Breast epithelium (tissue), 4 donors: ENCODE measurements around the gene LURAP1L. TPM values are rescaled to one million over a fixed set of nuclear protein-coding genes. Genes with fewer than 3 reads are reported as not detected.

Experiments
- DNase-seq, 2 donors: peaks; one replicate each; pipeline ENCODE4 v3.0.0-alpha.2; 2019; ENCODE audit warnings: low spot score in 2 of 2
- H3K27ac ChIP-seq, 2 donors: fragments of 200-600 bp; sonication (generic) in 1 of 2; one replicate each; pipeline ENCODE4 v1.5.1; 2016 to 2019; ENCODE audit warnings: mild to moderate bottlenecking in 1 of 2
- H3K27me3 ChIP-seq, 2 donors: fragments of 200-600 bp; sonication (generic) in 1 of 2; one replicate each; pipeline versions ENCODE4 v1.5.1 to v1.6.0; 2017 to 2019; ENCODE audit warnings: control low read depth in 1 of 2, mild to moderate bottlenecking in 1 of 2
- H3K36me3 ChIP-seq: fragments of 200-600 bp; one replicate; pipeline ENCODE4 v1.5.1; 2019
- H3K4me1 ChIP-seq, 2 donors: fragments of 200-600 bp; sonication (generic); one replicate each; pipeline ENCODE4 v1.5.1; 2016 to 2019; ENCODE audit warnings: control low read depth in 1 of 2
- H3K4me3 ChIP-seq, 3 donors: fragments of 200-600 bp; sonication (generic); 1 replicate in 2 of 3; 2 replicates in 1 of 3; pipeline ENCODE4 v1.5.1; 2016 to 2019; ENCODE audit warnings: mild to moderate bottlenecking in 3 of 3, moderate library complexity in 2 of 3
- H3K9me3 ChIP-seq, 2 donors: fragments of 200-600 bp; sonication (generic) in 1 of 2; one replicate each; pipeline ENCODE4 v1.5.1; 2016 to 2019; ENCODE audit warnings: control low read depth in 1 of 2
- POLR2A ChIP-seq: fragments of 450-650 bp; IDR thresholded peaks from one replicate; pipeline ENCODE4 v1.6.1; 2016; ENCODE audit warnings: antibody characterized with exemption, mild to moderate bottlenecking, moderate library complexity
- POLR2AphosphoS5 ChIP-seq, 3 donors: sonication (generic); formaldehyde crosslinking; IDR thresholded peaks; one replicate each; pipeline ENCODE4 v1.6.1; 2017; ENCODE audit warnings: antibody characterized with exemption in 3 of 3
- intact Hi-C: fragments of 100-400 bp; cut with DNase I; formaldehyde crosslinking; loops from one replicate; pipeline ENCODE4 v1.15.1; 2023; ENCODE audit warnings: low total_unique reads
- total RNA-seq, 3 donors: library from RNA; depleted of rRNA; stranded (reverse); fragments of >200 nt; gene quantifications; one replicate each; pipeline ENCODE4 v1.1.0, GENCODE V29; 2016
- TF ChIP-seq, protein P1 (sequence below), 3 donors: fragments of 450-650 bp; IDR thresholded peaks; one replicate each; pipeline ENCODE4 v1.5.1; 2016 to 2017; ENCODE audit warnings: antibody characterized with exemption in 3 of 3, mild to moderate bottlenecking in 3 of 3, moderate library complexity in 3 of 3

LURAP1L gene
- total RNA-seq, 3 donors from 2014 or later: 12.3 to 25.2 (median 24.1) TPM

GRCh38 chr9:12814877-12815237 lies 40.0 kb downstream of the LURAP1L start:
- Histone ChIP-seq H3K36me3 (no peaks in the 10 kb centered on the region), H3K9me3 (no peaks in the 10 kb centered on the region), H3K27me3 (no peaks in the 10 kb centered on the region), H3K4me3 (no peak overlapping the region), H3K27ac (peak overlapping the region; percentile 53 to 75), H3K4me1 (peaks cover 0 to 7% of the 10 kb centered on the region in 2 donors)
- no peak for TF ChIP-seq POLR2AphosphoS5 (IDR thresholded peaks at IDR 0.05)
- TF ChIP-seq, protein P1, sequence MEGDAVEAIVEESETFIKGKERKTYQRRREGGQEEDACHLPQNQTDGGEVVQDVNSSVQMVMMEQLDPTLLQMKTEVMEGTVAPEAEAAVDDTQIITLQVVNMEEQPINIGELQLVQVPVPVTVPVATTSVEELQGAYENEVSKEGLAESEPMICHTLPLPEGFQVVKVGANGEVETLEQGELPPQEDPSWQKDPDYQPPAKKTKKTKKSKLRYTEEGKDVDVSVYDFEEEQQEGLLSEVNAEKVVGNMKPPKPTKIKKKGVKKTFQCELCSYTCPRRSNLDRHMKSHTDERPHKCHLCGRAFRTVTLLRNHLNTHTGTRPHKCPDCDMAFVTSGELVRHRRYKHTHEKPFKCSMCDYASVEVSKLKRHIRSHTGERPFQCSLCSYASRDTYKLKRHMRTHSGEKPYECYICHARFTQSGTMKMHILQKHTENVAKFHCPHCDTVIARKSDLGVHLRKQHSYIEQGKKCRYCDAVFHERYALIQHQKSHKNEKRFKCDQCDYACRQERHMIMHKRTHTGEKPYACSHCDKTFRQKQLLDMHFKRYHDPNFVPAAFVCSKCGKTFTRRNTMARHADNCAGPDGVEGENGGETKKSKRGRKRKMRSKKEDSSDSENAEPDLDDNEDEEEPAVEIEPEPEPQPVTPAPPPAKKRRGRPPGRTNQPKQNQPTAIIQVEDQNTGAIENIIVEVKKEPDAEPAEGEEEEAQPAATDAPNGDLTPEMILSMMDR (IDR thresholded peaks at IDR 0.05): no peak
- no peak for DNase-seq
- intact Hi-C loops: no loop called here

DNA sequence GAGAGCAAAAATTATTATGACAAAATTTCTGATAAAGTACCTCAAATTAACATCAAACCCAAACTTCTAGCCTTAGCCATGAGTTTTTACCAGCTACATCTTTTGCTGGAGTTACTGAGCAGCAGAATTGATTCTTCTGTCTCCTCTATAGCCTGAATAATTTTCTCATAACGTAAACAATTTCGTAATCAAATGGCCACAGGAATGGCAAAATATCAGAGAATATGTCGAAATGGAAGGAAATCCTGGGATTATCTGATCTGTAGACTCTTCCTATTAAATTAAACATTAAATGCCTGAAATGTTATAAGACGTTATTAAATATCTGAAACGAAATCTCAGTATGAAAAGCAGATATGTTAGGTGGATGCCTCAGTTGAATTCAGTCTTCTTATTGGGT lies 41.1 kb downstream of the LURAP1L start:
- TF ChIP-seq, protein P1 (IDR thresholded peaks at IDR 0.05): no peak
- no peak for TF ChIP-seq POLR2AphosphoS5 (IDR thresholded peaks at IDR 0.05)
- TF ChIP-seq POLR2A: no peak
- intact Hi-C loops: no loop called here
- H3K27ac ChIP-seq: peak overlapping the region in 1 of 2 donors; percentile 73
- no peak for DNase-seq
- H3K36me3 ChIP-seq: no peaks in the 10 kb centered on the region
- H3K9me3 ChIP-seq: no peaks in the 10 kb centered on the region
- no peak overlapping the region for H3K4me3 ChIP-seq
- no peaks in the 10 kb centered on the region for H3K27me3 ChIP-seq
- H3K4me1 ChIP-seq: peaks cover 0 to 7% of the 10 kb centered on the region in 2 donors

GRCh38 chr9:12816656-12817101 lies 41.9 kb downstream of the LURAP1L start:
- Histone ChIP-seq H3K36me3 (no peaks in the 10 kb centered on the region), H3K4me3 (no peak overlapping the region), H3K4me1 (peaks cover 0 to 7% of the 10 kb centered on the region in 2 donors), H3K27me3 (no peaks in the 10 kb centered on the region), H3K27ac (peak overlapping the region; percentile 49 to 73), H3K9me3 (no peaks in the 10 kb centered on the region)
- TF ChIP-seq POLR2A: no peak
- intact Hi-C loops: no loop called here
- DNase-seq: no peak

- peak overlapping the region; percentile 49 to 73 for H3K27ac ChIP-seq
- DNase-seq: peak in 1 of 2 donors; percentile 26
- peaks cover 0 to 7% of the 10 kb centered on the region in 2 donors for H3K4me1 ChIP-seq
These were observed 42.9 kb downstream of the LURAP1L start for GRCh38 chr9:12817702-12818101.

DNA sequence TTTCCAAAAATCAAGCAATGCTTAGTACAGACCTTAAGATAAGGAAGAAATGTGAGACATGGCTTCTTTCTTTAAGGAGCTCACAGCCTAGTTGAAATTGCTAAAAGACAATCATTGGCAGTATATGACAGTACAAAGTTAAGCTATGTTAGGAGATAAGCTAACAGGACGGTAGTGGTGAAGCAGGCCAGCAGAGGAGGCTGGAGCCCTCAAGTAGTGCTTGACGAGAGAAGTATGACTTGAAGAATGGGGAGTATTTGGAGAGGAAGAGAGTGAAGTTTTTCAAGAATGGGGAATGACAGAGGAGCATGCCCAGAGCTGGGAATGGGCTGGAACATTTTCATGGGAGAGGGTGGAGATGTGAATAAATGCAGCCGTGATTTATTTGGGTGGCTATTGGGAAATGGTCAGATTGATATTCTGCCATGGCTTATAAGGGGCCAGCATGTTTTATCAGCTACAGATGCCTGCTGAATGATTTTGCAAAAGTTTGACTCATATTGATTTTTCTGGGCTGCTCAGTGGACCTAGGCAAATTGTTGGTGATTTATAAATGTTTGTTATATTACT lies 43.7 kb downstream of the LURAP1L start:
- peaks cover 0 to 7% of the 10 kb centered on the region in 2 donors for H3K4me1 ChIP-seq
- no peak overlapping the region for H3K4me3 ChIP-seq
- H3K36me3 ChIP-seq: no peaks in the 10 kb centered on the region
- TF ChIP-seq POLR2AphosphoS5 (IDR thresholded peaks at IDR 0.05): no peak
- TF ChIP-seq, protein P1 (IDR thresholded peaks at IDR 0.05): no peak
- no peak for TF ChIP-seq POLR2A
- no peaks in the 10 kb centered on the region for H3K9me3 ChIP-seq
- intact Hi-C loops: no loop called here
- no peaks in the 10 kb centered on the region for H3K27me3 ChIP-seq
- DNase-seq: no peak
- H3K27ac ChIP-seq: peak overlapping the region; percentile 21 to 73

More at GRCh38 chr9:12817702-12818101, 42.9 kb downstream of the LURAP1L start:
- no peak overlapping the region for H3K4me3 ChIP-seq
- TF ChIP-seq POLR2AphosphoS5 (IDR thresholded peaks at IDR 0.05): peak in 1 of 3 donors; percentile 22
- no peak for TF ChIP-seq POLR2A
- no peaks in the 10 kb centered on the region for H3K36me3 ChIP-seq
- intact Hi-C loops: no loop called here
- H3K27me3 ChIP-seq: no peaks in the 10 kb centered on the region
- no peaks in the 10 kb centered on the region for H3K9me3 ChIP-seq

- no peak for TF ChIP-seq POLR2A
- TF ChIP-seq, protein P1 (IDR thresholded peaks at IDR 0.05): peak in 2 of 3 donors; percentile 31 to 39
- peaks cover 0 to 4% of the 10 kb centered on the region in 2 donors for H3K4me1 ChIP-seq
- H3K27ac ChIP-seq: peak overlapping the region in 1 of 2 donors; percentile 9
- no peaks in the 10 kb centered on the region for H3K27me3 ChIP-seq
- H3K4me3 ChIP-seq: no peak overlapping the region
- H3K36me3 ChIP-seq: no peaks in the 10 kb centered on the region
- no peak for DNase-seq
- intact Hi-C loops: no loop called here
- H3K9me3 ChIP-seq: no peaks in the 10 kb centered on the region
These were observed 44.8 kb downstream of the LURAP1L start for GRCh38 chr9:12819436-12820185.
